Prostate gland (tissue), 2 donors: Measurements from ENCODE around the gene ITGA3.

Source experiments
- POLR2A ChIP-seq: fragments of 450-650 bp; IDR thresholded peaks from one replicate; pipeline ENCODE4 v1.6.1; 2016; ENCODE audit warnings: antibody characterized with exemption, mild to moderate bottlenecking
- TF ChIP-seq, protein P1 (sequence below), 4 experiments: fragments of 200-600 bp in 2 of 4; fragments of 450-650 bp in 2 of 4; sonication (generic) in 2 of 4; IDR thresholded peaks; 1 replicate in 3 of 4; 2 replicates in 1 of 4; pipeline ENCODE4 v1.5.1; 2016 to 2019; ENCODE audit warnings: antibody characterized with exemption in 4 of 4, mild to moderate bottlenecking in 2 of 4, moderate library complexity in 2 of 4

DNA sequence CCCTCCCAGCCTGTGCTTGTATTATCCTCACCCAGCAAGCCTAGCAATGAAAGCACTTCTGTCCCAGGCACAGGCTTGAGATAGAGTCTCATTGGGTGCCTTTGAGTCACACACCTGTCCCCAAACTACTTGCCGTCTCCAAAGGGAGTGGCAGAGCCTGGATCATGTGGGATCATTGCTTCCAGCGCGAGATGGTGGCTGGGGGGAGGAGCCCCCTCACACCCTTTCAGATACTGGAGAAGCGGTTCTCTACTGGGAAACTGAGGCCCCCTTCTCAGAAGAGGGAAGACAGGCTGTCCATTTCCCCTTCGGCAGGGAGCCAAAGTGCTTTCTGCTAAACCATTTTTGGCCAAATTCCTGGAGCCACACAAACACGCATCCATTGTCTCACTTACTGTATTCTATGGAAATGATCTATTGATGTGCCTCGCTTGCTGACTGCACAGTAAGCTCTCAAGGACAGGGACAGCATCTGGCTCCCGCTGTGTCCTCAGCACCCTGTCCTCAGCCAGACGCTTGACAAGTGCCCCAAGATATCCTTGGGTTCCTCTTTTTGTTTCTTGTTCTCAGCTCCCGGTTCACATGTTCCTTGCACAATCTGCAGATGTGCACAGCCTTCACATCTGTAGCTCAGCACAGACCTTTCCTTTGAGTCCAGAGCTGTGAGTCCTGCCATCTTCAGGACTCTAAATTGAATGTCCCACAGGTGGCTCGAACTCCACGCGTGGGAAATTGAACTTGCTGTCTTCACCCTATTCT, 34.9 kb upstream of the ITGA3 start:
- TF ChIP-seq, protein P1, sequence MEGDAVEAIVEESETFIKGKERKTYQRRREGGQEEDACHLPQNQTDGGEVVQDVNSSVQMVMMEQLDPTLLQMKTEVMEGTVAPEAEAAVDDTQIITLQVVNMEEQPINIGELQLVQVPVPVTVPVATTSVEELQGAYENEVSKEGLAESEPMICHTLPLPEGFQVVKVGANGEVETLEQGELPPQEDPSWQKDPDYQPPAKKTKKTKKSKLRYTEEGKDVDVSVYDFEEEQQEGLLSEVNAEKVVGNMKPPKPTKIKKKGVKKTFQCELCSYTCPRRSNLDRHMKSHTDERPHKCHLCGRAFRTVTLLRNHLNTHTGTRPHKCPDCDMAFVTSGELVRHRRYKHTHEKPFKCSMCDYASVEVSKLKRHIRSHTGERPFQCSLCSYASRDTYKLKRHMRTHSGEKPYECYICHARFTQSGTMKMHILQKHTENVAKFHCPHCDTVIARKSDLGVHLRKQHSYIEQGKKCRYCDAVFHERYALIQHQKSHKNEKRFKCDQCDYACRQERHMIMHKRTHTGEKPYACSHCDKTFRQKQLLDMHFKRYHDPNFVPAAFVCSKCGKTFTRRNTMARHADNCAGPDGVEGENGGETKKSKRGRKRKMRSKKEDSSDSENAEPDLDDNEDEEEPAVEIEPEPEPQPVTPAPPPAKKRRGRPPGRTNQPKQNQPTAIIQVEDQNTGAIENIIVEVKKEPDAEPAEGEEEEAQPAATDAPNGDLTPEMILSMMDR (IDR thresholded peaks at IDR 0.05) = no peak
- TF ChIP-seq POLR2A = no peak
